SK-N-SH (cell line): ENCODE data around the gene MAST4. TPM values are rescaled to one million over a fixed set of nuclear protein-coding genes. Genes with fewer than 3 reads are reported as not detected.

ENCODE experiments used
- CTCF ChIA-PET: fragments of 300-600, 350-600 bp; formaldehyde crosslinking; extraction: SDS; loops from one replicate; lab custom pipeline; 2021; lab: Yijun Ruan, JAX
- POLR2A ChIA-PET: fragments of 350-600 bp; sonication (Branson Sonifier 250); formaldehyde crosslinking; extraction: SDS; loops from one replicate; lab custom pipeline; 2020; ENCODE audit warnings: antibody characterized with exemption, inconsistent platforms; lab: Yijun Ruan, JAX
- DNase-seq: peaks from one replicate; pipeline ENCODE4 v3.0.0; 2012
- H2AFZ ChIP-seq: fragments of 200-600 bp; sonication (generic); 2 replicates; pipeline ENCODE4 v1.8.1; 2016; ENCODE audit warnings: antibody characterized with exemption, mild to moderate bottlenecking, low read depth
- H3F3A ChIP-seq: fragments of 200-600 bp; sonication (generic); replicated peaks from 2 replicates; pipeline ENCODE3; 2016; ENCODE audit warnings: antibody characterized with exemption, mild to moderate bottlenecking; ENCODE audit not compliant: insufficient read depth
- H3K27ac ChIP-seq, 2 experiments: fragments of 200-500 bp in 1 of 2; fragments of 200-600 bp in 1 of 2; sonication (Bioruptor generic) in 1 of 2; sonication (generic), shearing (Covaris generic) in 1 of 2; 2 replicates each; pipeline versions ENCODE4 v1.5.1 to v1.6.1; 2014 to 2016; ENCODE audit warnings: low read depth in 2 of 2, inconsistent platforms in 1 of 2, low read length in 1 of 2, mild to moderate bottlenecking in 1 of 2, mixed read lengths in 1 of 2
- H3K27me3 ChIP-seq: fragments of 200-600 bp; sonication (generic), shearing (Covaris generic); 2 replicates; pipeline ENCODE4 v1.6.1; 2016; ENCODE audit warnings: mixed run types; ENCODE audit not compliant: insufficient read depth
- H3K36me3 ChIP-seq, 2 experiments: fragments of 200-500 bp in 1 of 2; fragments of 200-600 bp in 1 of 2; sonication (Bioruptor generic) in 1 of 2; sonication (generic) in 1 of 2; replicated peaks in 1 of 2; 2 replicates each; pipeline versions ENCODE3 to v1.5.1; 2014 to 2016; ENCODE audit warnings: low read length in 1 of 2, mild to moderate bottlenecking in 1 of 2; ENCODE audit not compliant: insufficient read depth in 2 of 2, control insufficient read depth in 1 of 2
- H3K4me1 ChIP-seq, 2 experiments: fragments of 200-500 bp in 1 of 2; fragments of 200-600 bp in 1 of 2; sonication (Bioruptor generic) in 1 of 2; sonication (generic), shearing (Covaris generic) in 1 of 2; 2 replicates each; pipeline versions ENCODE4 v1.5.1 to v1.6.1; 2014 to 2016; ENCODE audit warnings: low read depth in 1 of 2, low read length in 1 of 2, mixed run types in 1 of 2; ENCODE audit not compliant: insufficient read depth in 2 of 2, control insufficient read depth in 1 of 2
- H3K4me2 ChIP-seq: fragments of 200-600 bp; sonication (generic), shearing (Covaris generic); 2 replicates; pipeline ENCODE4 v1.6.1; 2017; ENCODE audit warnings: mixed run types
- H3K4me3 ChIP-seq, 2 experiments: fragments of 200-500 bp in 1 of 2; fragments of 200-600 bp in 1 of 2; sonication (Bioruptor generic) in 1 of 2; sonication (generic), shearing (Covaris generic) in 1 of 2; 2 replicates each; pipeline versions ENCODE4 v1.5.1 to v1.8.1; 2014 to 2016; ENCODE audit warnings: low read depth in 2 of 2, inconsistent platforms in 1 of 2, low read length in 1 of 2, mild to moderate bottlenecking in 1 of 2, mixed read lengths in 1 of 2, moderate library complexity in 1 of 2
- H3K79me2 ChIP-seq: fragments of 200-600 bp; sonication (generic); 2 replicates; pipeline ENCODE4 v1.8.1; 2017; ENCODE audit warnings: mild to moderate bottlenecking; ENCODE audit not compliant: insufficient read depth
- H3K9ac ChIP-seq: fragments of 200-600 bp; sonication (generic); 2 replicates; pipeline ENCODE4 v1.6.1; 2017; ENCODE audit warnings: mixed run types
- H3K9me2 ChIP-seq: fragments of 200-600 bp; sonication (generic); 2 replicates; pipeline ENCODE4 v1.6.1; 2017; ENCODE audit warnings: mixed run types
- H3K9me3 ChIP-seq: fragments of 200-600 bp; sonication (generic); 2 replicates; pipeline ENCODE4 v1.6.1; 2017; ENCODE audit warnings: mixed run types, mild to moderate bottlenecking, moderate library complexity
- H4K20me1 ChIP-seq: fragments of 200-600 bp; sonication (generic); 2 replicates; pipeline ENCODE4 v1.6.1; 2017; ENCODE audit warnings: mild to moderate bottlenecking, mixed run types; ENCODE audit not compliant: insufficient read depth
- ELF1 ChIP-seq: IDR thresholded peaks from 2 replicates; pipeline ENCODE4 v1.4.0; 2012
- EP300 ChIP-seq, 2 experiments: IDR thresholded peaks; 2 replicates each; pipeline versions ENCODE4 v1.4.0 to v1.6.1; 2012; ENCODE audit warnings: borderline replicate concordance in 1 of 2, low read depth in 1 of 2, low read length in 1 of 2
- FOXJ3 ChIP-seq: sonication (generic); formaldehyde crosslinking; IDR thresholded peaks from 2 replicates; pipeline ENCODE4 v1.5.1; 2020; ENCODE audit warnings: mild to moderate bottlenecking, missing genetic modification reagents
- GABPA ChIP-seq: IDR thresholded peaks from 2 replicates; pipeline ENCODE4 v1.4.0; 2012; ENCODE audit warnings: low read depth, mild to moderate bottlenecking
- MEF2A ChIP-seq: IDR thresholded peaks from 2 replicates; pipeline ENCODE4 v1.4.0; 2012; ENCODE audit warnings: low read depth, borderline replicate concordance
- NFIC ChIP-seq: IDR thresholded peaks from 2 replicates; pipeline ENCODE4 v1.4.0; 2012; ENCODE audit warnings: borderline replicate concordance
- RCOR1 ChIP-seq: fragments of 150-350 bp; IDR thresholded peaks from 2 replicates; pipeline ENCODE4 v1.6.1; 2017; ENCODE audit warnings: antibody characterized with exemption, low read length
- RFX5 ChIP-seq: IDR thresholded peaks from 2 replicates; pipeline ENCODE4 v1.6.1; 2012; ENCODE audit warnings: mild to moderate bottlenecking, improper control_type of control experiment, low read length
- RXRA ChIP-seq: IDR thresholded peaks from 2 replicates; pipeline ENCODE4 v1.4.0; 2012; ENCODE audit warnings: low read depth, mild to moderate bottlenecking, borderline replicate concordance
- TAF1 ChIP-seq: IDR thresholded peaks from 2 replicates; pipeline ENCODE4 v1.6.1; 2012; ENCODE audit warnings: low read depth, mild to moderate bottlenecking, low read length, moderate library complexity, borderline replicate concordance
- TCF12 ChIP-seq: IDR thresholded peaks from 2 replicates; pipeline ENCODE4 v1.4.0; 2012
- TEAD4 ChIP-seq: IDR thresholded peaks from 2 replicates; pipeline ENCODE4 v1.4.0; 2012; ENCODE audit warnings: mild to moderate bottlenecking, borderline replicate concordance; ENCODE audit not compliant: insufficient read depth
- YY1 ChIP-seq: IDR thresholded peaks from 2 replicates; pipeline ENCODE4 v1.4.0; 2012; ENCODE audit warnings: low read depth, mild to moderate bottlenecking
- polyA plus RNA-seq, 3 experiments: library from polyadenylated mRNA; depleted of rRNA; stranded (reverse); fragments of >200 nt; gene quantifications; 2 replicates each; pipeline ENCODE4 v1.2.3, GENCODE V29; 2012
- TF ChIP-seq, protein P1 (sequence below): IDR thresholded peaks from 2 replicates; pipeline ENCODE4 v1.6.1; 2012; ENCODE audit warnings: mild to moderate bottlenecking, low read depth, low read length, moderate library complexity
- TF ChIP-seq, protein P2 (sequence below): IDR thresholded peaks from 2 replicates; pipeline ENCODE4 v1.4.0; 2012; ENCODE audit warnings: low read depth, borderline replicate concordance
- TF ChIP-seq, protein P3 (sequence below): IDR thresholded peaks from 2 replicates; pipeline ENCODE4; 2012
- TF ChIP-seq, protein P4 (sequence below): IDR thresholded peaks from 2 replicates; pipeline ENCODE4 v1.4.0; 2012; ENCODE audit warnings: low read depth
- TF ChIP-seq, protein P5 (sequence below): IDR thresholded peaks from 2 replicates; pipeline ENCODE4 v1.4.0; 2012; ENCODE audit warnings: low read depth, borderline replicate concordance

The MAST4 gene
- polyA plus RNA-seq, 1 of the 3 experiments (the other 2 are of a cell fraction): 2.2 TPM

DNA sequence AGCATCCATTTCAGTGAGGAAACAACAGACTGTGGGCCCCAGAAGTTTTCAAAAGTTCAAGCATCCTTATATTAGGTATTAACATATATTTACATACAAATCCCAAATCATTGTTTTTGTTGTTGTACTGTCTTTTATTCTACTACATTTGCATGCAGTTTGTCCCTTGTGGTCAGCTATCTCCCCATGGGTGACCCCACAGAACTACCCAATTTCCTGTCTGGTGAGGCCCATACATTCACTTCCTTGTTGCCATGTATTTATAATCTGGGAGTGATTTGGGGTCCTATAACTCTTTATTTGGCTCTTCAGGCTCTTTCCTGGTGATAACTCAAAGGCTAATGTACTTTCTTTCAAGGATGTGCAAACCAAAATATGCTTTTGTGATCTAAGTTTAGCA, 603.7 kb downstream of the MAST4 start:
- no peak overlapping the region for H3K27ac ChIP-seq
- TF ChIP-seq NFIC (no peak), TAF1 (no peak), RXRA (no peak), YY1 (no peak), ELF1 (no peak), TCF12 (no peak), TEAD4 (no peak), RFX5 (no peak), EP300 (IDR thresholded peaks at IDR 0.05; ENCODE audit: borderline replicate concordance in 1 of 2, low read depth in 1 of 2, low read length in 1 of 2) (no peak), GABPA (no peak), RCOR1 (no peak), MEF2A (no peak), FOXJ3 (CRISPR knock-in tag) (no peak)
- TF ChIP-seq, protein P1, sequence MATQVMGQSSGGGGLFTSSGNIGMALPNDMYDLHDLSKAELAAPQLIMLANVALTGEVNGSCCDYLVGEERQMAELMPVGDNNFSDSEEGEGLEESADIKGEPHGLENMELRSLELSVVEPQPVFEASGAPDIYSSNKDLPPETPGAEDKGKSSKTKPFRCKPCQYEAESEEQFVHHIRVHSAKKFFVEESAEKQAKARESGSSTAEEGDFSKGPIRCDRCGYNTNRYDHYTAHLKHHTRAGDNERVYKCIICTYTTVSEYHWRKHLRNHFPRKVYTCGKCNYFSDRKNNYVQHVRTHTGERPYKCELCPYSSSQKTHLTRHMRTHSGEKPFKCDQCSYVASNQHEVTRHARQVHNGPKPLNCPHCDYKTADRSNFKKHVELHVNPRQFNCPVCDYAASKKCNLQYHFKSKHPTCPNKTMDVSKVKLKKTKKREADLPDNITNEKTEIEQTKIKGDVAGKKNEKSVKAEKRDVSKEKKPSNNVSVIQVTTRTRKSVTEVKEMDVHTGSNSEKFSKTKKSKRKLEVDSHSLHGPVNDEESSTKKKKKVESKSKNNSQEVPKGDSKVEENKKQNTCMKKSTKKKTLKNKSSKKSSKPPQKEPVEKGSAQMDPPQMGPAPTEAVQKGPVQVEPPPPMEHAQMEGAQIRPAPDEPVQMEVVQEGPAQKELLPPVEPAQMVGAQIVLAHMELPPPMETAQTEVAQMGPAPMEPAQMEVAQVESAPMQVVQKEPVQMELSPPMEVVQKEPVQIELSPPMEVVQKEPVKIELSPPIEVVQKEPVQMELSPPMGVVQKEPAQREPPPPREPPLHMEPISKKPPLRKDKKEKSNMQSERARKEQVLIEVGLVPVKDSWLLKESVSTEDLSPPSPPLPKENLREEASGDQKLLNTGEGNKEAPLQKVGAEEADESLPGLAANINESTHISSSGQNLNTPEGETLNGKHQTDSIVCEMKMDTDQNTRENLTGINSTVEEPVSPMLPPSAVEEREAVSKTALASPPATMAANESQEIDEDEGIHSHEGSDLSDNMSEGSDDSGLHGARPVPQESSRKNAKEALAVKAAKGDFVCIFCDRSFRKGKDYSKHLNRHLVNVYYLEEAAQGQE: no peak
- TF ChIP-seq, protein P2, sequence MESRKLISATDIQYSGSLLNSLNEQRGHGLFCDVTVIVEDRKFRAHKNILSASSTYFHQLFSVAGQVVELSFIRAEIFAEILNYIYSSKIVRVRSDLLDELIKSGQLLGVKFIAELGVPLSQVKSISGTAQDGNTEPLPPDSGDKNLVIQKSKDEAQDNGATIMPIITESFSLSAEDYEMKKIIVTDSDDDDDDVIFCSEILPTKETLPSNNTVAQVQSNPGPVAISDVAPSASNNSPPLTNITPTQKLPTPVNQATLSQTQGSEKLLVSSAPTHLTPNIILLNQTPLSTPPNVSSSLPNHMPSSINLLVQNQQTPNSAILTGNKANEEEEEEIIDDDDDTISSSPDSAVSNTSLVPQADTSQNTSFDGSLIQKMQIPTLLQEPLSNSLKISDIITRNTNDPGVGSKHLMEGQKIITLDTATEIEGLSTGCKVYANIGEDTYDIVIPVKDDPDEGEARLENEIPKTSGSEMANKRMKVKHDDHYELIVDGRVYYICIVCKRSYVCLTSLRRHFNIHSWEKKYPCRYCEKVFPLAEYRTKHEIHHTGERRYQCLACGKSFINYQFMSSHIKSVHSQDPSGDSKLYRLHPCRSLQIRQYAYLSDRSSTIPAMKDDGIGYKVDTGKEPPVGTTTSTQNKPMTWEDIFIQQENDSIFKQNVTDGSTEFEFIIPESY: no peak
- TF ChIP-seq, protein P3, sequence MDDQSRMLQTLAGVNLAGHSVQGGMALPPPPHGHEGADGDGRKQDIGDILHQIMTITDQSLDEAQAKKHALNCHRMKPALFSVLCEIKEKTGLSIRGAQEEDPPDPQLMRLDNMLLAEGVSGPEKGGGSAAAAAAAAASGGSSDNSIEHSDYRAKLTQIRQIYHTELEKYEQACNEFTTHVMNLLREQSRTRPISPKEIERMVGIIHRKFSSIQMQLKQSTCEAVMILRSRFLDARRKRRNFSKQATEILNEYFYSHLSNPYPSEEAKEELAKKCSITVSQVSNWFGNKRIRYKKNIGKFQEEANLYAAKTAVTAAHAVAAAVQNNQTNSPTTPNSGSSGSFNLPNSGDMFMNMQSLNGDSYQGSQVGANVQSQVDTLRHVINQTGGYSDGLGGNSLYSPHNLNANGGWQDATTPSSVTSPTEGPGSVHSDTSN: no peak
- TF ChIP-seq, protein P4, sequence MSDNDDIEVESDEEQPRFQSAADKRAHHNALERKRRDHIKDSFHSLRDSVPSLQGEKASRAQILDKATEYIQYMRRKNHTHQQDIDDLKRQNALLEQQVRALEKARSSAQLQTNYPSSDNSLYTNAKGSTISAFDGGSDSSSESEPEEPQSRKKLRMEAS: no peak
- TF ChIP-seq, protein P5, sequence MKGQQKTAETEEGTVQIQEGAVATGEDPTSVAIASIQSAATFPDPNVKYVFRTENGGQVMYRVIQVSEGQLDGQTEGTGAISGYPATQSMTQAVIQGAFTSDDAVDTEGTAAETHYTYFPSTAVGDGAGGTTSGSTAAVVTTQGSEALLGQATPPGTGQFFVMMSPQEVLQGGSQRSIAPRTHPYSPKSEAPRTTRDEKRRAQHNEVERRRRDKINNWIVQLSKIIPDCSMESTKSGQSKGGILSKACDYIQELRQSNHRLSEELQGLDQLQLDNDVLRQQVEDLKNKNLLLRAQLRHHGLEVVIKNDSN: no peak
- peaks cover 0 to 15% of the 10 kb centered on the region in 2 experiments; a peak in 2 of 4 replicates for H3K4me1 ChIP-seq
- H3K9me3 ChIP-seq: no peaks in the 10 kb centered on the region
- H2AFZ ChIP-seq: no peak overlapping the region
- no peaks in the 10 kb centered on the region for H3K79me2 ChIP-seq
- H3F3A ChIP-seq: no peaks in the 10 kb centered on the region
- H3K4me2 ChIP-seq: no peak overlapping the region
- no peaks in the 10 kb centered on the region for H3K27me3 ChIP-seq
- H4K20me1 ChIP-seq: no peaks in the 10 kb centered on the region
- POLR2A ChIA-PET: no interaction called here
- H3K4me3 ChIP-seq: no peak overlapping the region
- H3K36me3 ChIP-seq: no peaks in the 10 kb centered on the region
- DNase-seq: no peak
- CTCF ChIA-PET: interaction anchor here (0.8 to 1.7 kb wide), 3 partner anchors 9 to 385 kb away, joined by 3 to 8 read pairs (median 3); no protein-coding TSS in a partner anchor
- no peak overlapping the region for H3K9ac ChIP-seq
- no peaks in the 10 kb centered on the region for H3K9me2 ChIP-seq
